Vagina (tissue), 2 donors: Measurements from ENCODE around the gene TP73.

ENCODE experiments used
- POLR2AphosphoS5 ChIP-seq, 2 donors: sonication (generic); formaldehyde crosslinking; IDR thresholded peaks; one replicate each; pipeline ENCODE4 v1.9.0; 2017; ENCODE audit warnings: antibody characterized with exemption in 2 of 2, mild to moderate bottlenecking in 2 of 2, low read depth in 1 of 2; ENCODE audit not compliant: insufficient read depth in 1 of 2
- TF ChIP-seq, protein P1 (sequence below), 3 experiments: fragments of 450-650 bp in 2 of 3; fragments of 200-600 bp in 1 of 3; sonication (generic) in 1 of 3; IDR thresholded peaks; one replicate each; pipeline ENCODE4 v1.5.1; 2017 to 2019; ENCODE audit warnings: antibody characterized with exemption in 3 of 3, mild to moderate bottlenecking in 2 of 3, moderate library complexity in 2 of 3

DNA sequence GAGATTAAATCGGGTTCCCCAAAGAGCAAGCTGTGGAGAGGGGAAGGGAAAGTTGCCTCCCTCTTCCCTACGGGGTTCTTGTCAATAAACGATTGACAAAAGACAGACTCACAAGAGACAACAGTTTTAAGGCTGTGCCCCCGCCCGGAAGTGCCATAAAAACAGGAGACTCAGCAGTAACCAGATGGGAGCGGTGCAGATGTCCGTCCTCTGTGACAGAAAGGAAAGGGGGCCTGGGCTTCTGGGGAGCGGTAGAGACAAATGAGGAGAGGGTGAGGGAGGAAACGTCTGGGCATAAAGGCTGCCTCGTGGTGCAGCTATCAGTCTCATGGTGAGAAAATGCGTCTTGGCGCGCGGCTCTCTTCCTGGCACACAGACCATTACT is 5.9 kb downstream of the TP73 start:
- TF ChIP-seq, protein P1, sequence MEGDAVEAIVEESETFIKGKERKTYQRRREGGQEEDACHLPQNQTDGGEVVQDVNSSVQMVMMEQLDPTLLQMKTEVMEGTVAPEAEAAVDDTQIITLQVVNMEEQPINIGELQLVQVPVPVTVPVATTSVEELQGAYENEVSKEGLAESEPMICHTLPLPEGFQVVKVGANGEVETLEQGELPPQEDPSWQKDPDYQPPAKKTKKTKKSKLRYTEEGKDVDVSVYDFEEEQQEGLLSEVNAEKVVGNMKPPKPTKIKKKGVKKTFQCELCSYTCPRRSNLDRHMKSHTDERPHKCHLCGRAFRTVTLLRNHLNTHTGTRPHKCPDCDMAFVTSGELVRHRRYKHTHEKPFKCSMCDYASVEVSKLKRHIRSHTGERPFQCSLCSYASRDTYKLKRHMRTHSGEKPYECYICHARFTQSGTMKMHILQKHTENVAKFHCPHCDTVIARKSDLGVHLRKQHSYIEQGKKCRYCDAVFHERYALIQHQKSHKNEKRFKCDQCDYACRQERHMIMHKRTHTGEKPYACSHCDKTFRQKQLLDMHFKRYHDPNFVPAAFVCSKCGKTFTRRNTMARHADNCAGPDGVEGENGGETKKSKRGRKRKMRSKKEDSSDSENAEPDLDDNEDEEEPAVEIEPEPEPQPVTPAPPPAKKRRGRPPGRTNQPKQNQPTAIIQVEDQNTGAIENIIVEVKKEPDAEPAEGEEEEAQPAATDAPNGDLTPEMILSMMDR (IDR thresholded peaks at IDR 0.05): no peak
- TF ChIP-seq POLR2AphosphoS5 (IDR thresholded peaks at IDR 0.05; ENCODE audit: insufficient read depth in 1 of 2, low read depth in 1 of 2): no peak
